GM13976 (cell line): ENCODE data around the gene ADAMTS16.

ENCODE experiments used
- DNase-seq: peaks from one replicate; pipeline ENCODE4 v3.0.0; 2012; ENCODE audit warnings: low spot score
- in situ Hi-C: fragments of 300-500 bp; cut with MboI; formaldehyde crosslinking; loops from one replicate; pipeline ENCODE4 v1.12.0; 2022; ENCODE audit warnings: low sequenced_read_pairs, mixed read lengths, inconsistent platforms; ENCODE audit not compliant: unreplicated experiment
- TF ChIP-seq, protein P1 (sequence below): IDR thresholded peaks from 2 replicates; pipeline ENCODE4 v1.5.1; 2012; ENCODE audit warnings: borderline replicate concordance, mild to moderate bottlenecking; ENCODE audit not compliant: insufficient read depth; ENCODE audit errors: extremely low read depth, missing control alignments, control extremely low read depth

Gene ADAMTS16, protein sequence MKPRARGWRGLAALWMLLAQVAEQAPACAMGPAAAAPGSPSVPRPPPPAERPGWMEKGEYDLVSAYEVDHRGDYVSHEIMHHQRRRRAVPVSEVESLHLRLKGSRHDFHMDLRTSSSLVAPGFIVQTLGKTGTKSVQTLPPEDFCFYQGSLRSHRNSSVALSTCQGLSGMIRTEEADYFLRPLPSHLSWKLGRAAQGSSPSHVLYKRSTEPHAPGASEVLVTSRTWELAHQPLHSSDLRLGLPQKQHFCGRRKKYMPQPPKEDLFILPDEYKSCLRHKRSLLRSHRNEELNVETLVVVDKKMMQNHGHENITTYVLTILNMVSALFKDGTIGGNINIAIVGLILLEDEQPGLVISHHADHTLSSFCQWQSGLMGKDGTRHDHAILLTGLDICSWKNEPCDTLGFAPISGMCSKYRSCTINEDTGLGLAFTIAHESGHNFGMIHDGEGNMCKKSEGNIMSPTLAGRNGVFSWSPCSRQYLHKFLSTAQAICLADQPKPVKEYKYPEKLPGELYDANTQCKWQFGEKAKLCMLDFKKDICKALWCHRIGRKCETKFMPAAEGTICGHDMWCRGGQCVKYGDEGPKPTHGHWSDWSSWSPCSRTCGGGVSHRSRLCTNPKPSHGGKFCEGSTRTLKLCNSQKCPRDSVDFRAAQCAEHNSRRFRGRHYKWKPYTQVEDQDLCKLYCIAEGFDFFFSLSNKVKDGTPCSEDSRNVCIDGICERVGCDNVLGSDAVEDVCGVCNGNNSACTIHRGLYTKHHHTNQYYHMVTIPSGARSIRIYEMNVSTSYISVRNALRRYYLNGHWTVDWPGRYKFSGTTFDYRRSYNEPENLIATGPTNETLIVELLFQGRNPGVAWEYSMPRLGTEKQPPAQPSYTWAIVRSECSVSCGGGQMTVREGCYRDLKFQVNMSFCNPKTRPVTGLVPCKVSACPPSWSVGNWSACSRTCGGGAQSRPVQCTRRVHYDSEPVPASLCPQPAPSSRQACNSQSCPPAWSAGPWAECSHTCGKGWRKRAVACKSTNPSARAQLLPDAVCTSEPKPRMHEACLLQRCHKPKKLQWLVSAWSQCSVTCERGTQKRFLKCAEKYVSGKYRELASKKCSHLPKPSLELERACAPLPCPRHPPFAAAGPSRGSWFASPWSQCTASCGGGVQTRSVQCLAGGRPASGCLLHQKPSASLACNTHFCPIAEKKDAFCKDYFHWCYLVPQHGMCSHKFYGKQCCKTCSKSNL

DNA sequence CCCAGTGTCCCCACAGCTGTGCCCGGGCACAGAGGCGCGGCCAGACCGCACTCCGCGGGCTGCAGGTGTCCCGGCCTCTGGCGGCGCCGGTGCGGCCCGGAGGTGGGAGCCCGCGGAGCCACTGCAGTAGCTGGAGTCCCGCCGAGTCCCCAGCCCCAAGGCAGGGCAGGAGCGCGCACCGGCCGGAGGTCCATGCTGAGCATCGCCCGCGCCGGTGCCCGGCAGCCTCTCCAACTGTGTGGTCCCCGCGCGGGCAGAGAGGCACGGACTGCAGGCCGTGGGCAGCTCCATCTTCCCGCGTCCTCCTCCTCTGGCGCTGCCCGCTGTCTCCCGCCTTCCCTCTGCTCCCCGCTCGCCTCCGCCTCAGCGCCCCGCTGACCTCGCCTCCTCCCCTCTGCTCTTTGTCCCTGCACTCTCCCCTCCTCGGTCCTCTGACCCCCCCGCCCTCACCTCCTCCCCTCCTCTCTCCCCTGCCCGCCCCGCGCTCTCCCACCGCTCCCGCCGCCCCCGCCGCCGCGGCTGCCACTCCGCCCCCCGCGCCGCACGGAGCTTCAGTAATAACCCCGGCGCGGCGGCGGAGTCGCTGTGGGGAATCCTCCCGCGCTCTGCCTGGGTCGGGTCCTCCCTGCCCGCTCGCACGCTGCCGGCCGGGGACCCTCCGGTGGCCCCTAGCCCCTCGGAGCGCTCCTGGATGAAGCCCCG is at the start of gene ADAMTS16:
ADAMTS16 (plus strand) TSS at position 554 of the 702 bp plus-strand sequence; CDS start at position 692, 138 bp downstream.
- in situ Hi-C loops: loop anchor here (10.0 kb wide), 1 partner anchor 275 kb away; no protein-coding TSS in a partner anchor
- DNase-seq: peak; percentile 35
- TF ChIP-seq, protein P1, sequence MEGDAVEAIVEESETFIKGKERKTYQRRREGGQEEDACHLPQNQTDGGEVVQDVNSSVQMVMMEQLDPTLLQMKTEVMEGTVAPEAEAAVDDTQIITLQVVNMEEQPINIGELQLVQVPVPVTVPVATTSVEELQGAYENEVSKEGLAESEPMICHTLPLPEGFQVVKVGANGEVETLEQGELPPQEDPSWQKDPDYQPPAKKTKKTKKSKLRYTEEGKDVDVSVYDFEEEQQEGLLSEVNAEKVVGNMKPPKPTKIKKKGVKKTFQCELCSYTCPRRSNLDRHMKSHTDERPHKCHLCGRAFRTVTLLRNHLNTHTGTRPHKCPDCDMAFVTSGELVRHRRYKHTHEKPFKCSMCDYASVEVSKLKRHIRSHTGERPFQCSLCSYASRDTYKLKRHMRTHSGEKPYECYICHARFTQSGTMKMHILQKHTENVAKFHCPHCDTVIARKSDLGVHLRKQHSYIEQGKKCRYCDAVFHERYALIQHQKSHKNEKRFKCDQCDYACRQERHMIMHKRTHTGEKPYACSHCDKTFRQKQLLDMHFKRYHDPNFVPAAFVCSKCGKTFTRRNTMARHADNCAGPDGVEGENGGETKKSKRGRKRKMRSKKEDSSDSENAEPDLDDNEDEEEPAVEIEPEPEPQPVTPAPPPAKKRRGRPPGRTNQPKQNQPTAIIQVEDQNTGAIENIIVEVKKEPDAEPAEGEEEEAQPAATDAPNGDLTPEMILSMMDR: no peak

DNA sequence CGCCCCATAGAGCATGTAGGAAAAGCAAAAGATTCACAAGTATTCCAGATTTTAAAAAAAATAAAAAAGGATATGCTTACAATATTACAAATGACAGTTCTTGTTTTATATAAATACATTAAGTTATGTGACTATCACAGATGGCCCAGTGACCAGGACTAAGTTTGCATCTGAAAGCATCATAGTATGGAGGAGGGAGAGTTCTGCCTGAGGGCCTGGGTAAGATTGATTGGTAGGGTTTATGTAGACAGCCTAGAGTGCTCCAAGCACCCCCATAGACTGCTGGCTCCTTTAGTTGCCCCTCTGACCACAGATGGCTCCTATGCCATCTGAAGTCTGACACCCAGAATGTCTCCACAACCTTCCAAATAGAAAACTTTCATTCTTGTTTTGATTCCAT is 48.0 kb upstream of the ADAMTS16 start:
- in situ Hi-C loops: no loop called here
- TF ChIP-seq, protein P1: no peak
- no peak for DNase-seq

DNA sequence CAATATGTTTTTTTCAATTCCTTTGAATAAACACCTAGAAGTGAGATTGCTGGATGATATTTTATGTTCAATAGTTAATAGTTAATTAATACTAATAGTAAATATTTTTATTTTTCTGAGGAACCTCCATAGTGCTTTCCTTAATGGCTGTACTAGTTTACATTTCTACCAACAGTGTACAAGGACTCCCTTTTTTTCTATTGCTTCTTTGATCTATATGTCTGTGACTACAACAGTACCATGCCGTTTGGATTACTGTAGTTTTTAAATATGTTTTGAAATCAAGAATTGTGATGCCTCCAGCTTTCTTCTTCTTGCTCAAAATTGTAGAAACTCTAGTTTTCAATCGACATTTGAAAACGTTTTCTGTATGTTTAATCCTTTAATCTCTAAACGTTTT is 39.5 kb upstream of the ADAMTS16 start:
- DNase-seq: no peak
- TF ChIP-seq, protein P1: no peak
- in situ Hi-C loops: no loop called here

DNA sequence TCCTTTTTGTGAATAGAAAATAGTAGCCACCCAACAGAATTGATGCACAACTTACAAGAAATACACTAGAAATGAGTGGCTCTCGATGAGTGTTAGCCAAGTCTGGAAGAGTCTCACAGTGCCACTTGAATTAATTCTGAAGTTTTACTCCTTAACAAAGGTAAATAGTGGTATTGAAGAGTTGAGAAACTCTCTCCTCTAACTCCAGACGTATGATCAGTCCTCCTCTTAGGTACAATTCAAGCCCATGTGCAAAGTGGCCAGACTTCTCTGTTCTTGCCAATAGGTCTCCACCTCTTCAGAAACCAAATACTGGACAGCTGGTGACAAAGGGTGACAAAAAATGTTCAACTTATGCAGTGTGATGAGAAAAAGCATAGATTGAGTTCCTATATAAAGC is 38.5 kb upstream of the ADAMTS16 start:
- no peak for DNase-seq
- TF ChIP-seq, protein P1: no peak
- in situ Hi-C loops: no loop called here

DNA sequence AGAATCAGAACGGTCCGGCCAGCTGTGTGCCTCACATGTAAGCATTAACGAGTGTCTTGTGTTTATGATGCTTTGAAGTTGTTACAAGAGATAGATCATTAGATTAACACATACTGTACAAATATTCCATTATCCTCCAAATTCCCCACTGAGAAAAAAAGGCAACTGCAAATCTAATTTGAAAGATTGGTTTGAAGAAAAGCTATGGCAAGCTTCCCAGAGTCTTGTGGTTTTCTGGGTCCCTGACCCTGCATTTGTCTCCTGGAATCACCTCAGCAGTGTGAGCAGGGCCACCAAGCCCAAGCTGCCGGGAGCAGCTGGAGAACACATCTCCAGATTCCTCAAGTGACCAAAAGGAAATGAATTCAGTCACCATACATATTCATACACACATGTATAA is 36.9 kb upstream of the ADAMTS16 start:
- TF ChIP-seq, protein P1: no peak
- in situ Hi-C loops: no loop called here
- no peak for DNase-seq
